Measurements from ENCODE around the gene FOXK2. TPM values are rescaled to one million over a fixed set of nuclear protein-coding genes. Genes with fewer than 3 reads are reported as not detected.

Gene FOXK2
- total and polyA plus RNA-seq, 2 of the 8 experiments (the other 6 are each of a cell fraction or from before 2014, with no cell fraction given): 34.7 to 64.9 TPM

DNA sequence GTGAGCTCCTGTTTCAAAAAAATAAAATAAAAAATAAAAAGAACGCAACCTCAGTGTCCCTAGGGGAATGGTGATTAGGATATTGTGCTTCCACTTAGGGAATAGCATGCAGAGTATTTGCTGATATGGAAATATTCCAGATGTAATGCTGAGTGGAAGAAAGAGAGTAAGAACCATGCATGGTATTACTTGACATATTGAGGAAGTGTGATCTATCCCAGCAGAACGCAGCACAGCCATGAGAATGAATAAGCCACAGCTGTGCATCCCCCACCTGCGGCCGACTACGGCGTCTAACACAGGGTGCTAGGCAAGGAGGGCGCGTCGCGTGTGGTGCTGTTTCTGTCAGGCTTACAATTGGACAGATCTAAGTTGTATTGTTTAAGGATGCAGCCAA, 49.5 kb downstream of the FOXK2 start:
- H3K79me1 ChIP-seq (ENCODE audit: low read depth, low read length): peaks cover 19% of the 10 kb centered on the region
- ChIA-PET CTCF (ENCODE audit: partially characterized antibody) (interaction anchor here (0.6 to 5.2 kb wide), 4 partner anchors 15 to 133 kb away, joined by 4 to 26 read pairs (median 4); no protein-coding TSS in a partner anchor), POLR2A (ENCODE audit: partially characterized antibody) (no interaction called here)
- no peak overlapping the region for H3K18ac ChIP-seq (ENCODE audit: extremely low read depth, low read length)
- H2BK20ac ChIP-seq (ENCODE audit: low read length): no peak overlapping the region
- no peaks in the 10 kb centered on the region; the same call in 1 of the 2 replicates for H3K23me2 ChIP-seq (ENCODE audit: low read depth, low read length)
- H3K4me2 ChIP-seq (ENCODE audit: insufficient read depth in 1 of 2, low read depth in 2 of 2, low read length in 2 of 2): no peak overlapping the region
- no peak overlapping the region for H3K4ac ChIP-seq (replicated peaks; ENCODE audit: insufficient read length, low read depth, low read length)
- H2BK12ac ChIP-seq (ENCODE audit: low read depth, low read length): no peak overlapping the region
- H3K79me2 ChIP-seq (ENCODE audit: control insufficient read depth in 1 of 2, insufficient read depth in 2 of 2, low read length in 2 of 2): peaks cover 0 to 42% of the 10 kb centered on the region in 2 experiments; a peak in 2 of 4 replicates
- peaks cover 0 to 7% (median 3%) of the 10 kb centered on the region in 4 experiments; a peak in 6 of 7 replicates for H3K4me1 ChIP-seq (replicated peaks in 1 of 4; ENCODE audit: control insufficient read depth in 3 of 4, insufficient read depth in 4 of 4, low read length in 3 of 4)
- 95% methylated on average over 10 of the region's 10 CpGs; no CpG with 5 or more reads in 1 of the 2 experiments for WGBS, 2 experiments (ENCODE audit: extremely low coverage in 1 of 2, insufficient coverage in 1 of 2, insufficient read length in 1 of 2, insufficient replicate concordance in 2 of 2, low coverage in 1 of 2, low lambda C conversion rate in 2 of 2, missing lambda C conversion rate in 1 of 2)
- no peak overlapping the region for H3K23ac ChIP-seq (ENCODE audit: insufficient read length)
- H3K9me3 ChIP-seq (ENCODE audit: insufficient read depth in 2 of 2, low read depth in 1 of 2, low read length in 1 of 2): no peaks in the 10 kb centered on the region
- no peak overlapping the region for H2AFZ ChIP-seq (ENCODE audit: low read length)
- H2BK120ac ChIP-seq (replicated peaks; ENCODE audit: low read depth, low read length): no peak overlapping the region
- no peak overlapping the region for H2AK5ac ChIP-seq (ENCODE audit: low read depth, low read length)
- FAIRE-seq (no peak), DNase-seq (ENCODE audit: low read depth in 1 of 2, low spot score in 2 of 2) (no peak)
- H4K8ac ChIP-seq (ENCODE audit: extremely low read depth, insufficient read depth, low read length): peak overlapping the region; percentile 76; the same call in 1 of the 2 replicates
- no peak overlapping the region for H3K56ac ChIP-seq (replicated peaks; ENCODE audit: insufficient read length, low read depth, low read length)
- no peak overlapping the region for H3K9ac ChIP-seq (replicated peaks in 1 of 4; ENCODE audit: extremely low read depth in 1 of 4, low read depth in 3 of 4, low read length in 3 of 4)
- H3K27ac ChIP-seq (ENCODE audit: low read depth, low read length): no peak overlapping the region
- H2BK5ac ChIP-seq (ENCODE audit: low read depth, low read length): no peak overlapping the region
- peaks cover 9 to 31% of the 10 kb centered on the region in 2 experiments for H4K20me1 ChIP-seq (replicated peaks in 1 of 2; ENCODE audit: control insufficient read depth in 1 of 2, insufficient read depth in 2 of 2, low read length in 2 of 2)
- peaks cover 7 to 68% (median 29%) of the 10 kb centered on the region in 4 experiments; a peak in 6 of 8 replicates for H3K36me3 ChIP-seq (ENCODE audit: control insufficient read depth in 2 of 4, insufficient read depth in 4 of 4, low read length in 3 of 4)
- no peak overlapping the region for H4K91ac ChIP-seq (replicated peaks; ENCODE audit: insufficient read length, low read length)
- no peak overlapping the region for H3K4me3 ChIP-seq (ENCODE audit: extremely low read depth in 1 of 4, insufficient read depth in 2 of 4, low read depth in 3 of 4, low read length in 4 of 4)
- H2BK15ac ChIP-seq (ENCODE audit: low read length): no peak overlapping the region
- no peaks in the 10 kb centered on the region for H3K27me3 ChIP-seq (replicated peaks in 1 of 4; ENCODE audit: control insufficient read depth in 3 of 4, extremely low read depth in 1 of 4, insufficient read depth in 3 of 4, low read length in 3 of 4)
- no peak overlapping the region for H4K5ac ChIP-seq (ENCODE audit: insufficient read length, low read depth, low read length)
- H3K14ac ChIP-seq (ENCODE audit: insufficient read length): no peak overlapping the region
- TF ChIP-seq TCF12 (IDR thresholded peaks at IDR 0.05; ENCODE audit: low read depth, low read length): no peak
- no peak for TF ChIP-seq RNF2 (IDR thresholded peaks at IDR 0.05; ENCODE audit: borderline replicate concordance, low read depth, low read length, missing control alignments, poor library complexity, severe bottlenecking)
- TF ChIP-seq, protein P1, sequence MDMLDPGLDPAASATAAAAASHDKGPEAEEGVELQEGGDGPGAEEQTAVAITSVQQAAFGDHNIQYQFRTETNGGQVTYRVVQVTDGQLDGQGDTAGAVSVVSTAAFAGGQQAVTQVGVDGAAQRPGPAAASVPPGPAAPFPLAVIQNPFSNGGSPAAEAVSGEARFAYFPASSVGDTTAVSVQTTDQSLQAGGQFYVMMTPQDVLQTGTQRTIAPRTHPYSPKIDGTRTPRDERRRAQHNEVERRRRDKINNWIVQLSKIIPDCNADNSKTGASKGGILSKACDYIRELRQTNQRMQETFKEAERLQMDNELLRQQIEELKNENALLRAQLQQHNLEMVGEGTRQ (IDR thresholded peaks at IDR 0.05; ENCODE audit: low read length): no peak
- TF ChIP-seq SUZ12 (IDR thresholded peaks at IDR 0.05; ENCODE audit: low read length): no peak
- TF ChIP-seq, protein P2, sequence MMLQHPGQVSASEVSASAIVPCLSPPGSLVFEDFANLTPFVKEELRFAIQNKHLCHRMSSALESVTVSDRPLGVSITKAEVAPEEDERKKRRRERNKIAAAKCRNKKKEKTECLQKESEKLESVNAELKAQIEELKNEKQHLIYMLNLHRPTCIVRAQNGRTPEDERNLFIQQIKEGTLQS (IDR thresholded peaks at IDR 0.05; ENCODE audit: insufficient read depth, low read depth, low read length): no peak
- no peak for TF ChIP-seq MAFK (IDR thresholded peaks at IDR 0.05; ENCODE audit: low read depth, low read length)
- TF ChIP-seq, protein P3, sequence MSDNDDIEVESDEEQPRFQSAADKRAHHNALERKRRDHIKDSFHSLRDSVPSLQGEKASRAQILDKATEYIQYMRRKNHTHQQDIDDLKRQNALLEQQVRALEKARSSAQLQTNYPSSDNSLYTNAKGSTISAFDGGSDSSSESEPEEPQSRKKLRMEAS (IDR thresholded peaks at IDR 0.05): no peak
- TF ChIP-seq GTF2F1 (IDR thresholded peaks at IDR 0.05; ENCODE audit: borderline replicate concordance, low read depth, low read length): no peak
- TF ChIP-seq, protein P4, sequence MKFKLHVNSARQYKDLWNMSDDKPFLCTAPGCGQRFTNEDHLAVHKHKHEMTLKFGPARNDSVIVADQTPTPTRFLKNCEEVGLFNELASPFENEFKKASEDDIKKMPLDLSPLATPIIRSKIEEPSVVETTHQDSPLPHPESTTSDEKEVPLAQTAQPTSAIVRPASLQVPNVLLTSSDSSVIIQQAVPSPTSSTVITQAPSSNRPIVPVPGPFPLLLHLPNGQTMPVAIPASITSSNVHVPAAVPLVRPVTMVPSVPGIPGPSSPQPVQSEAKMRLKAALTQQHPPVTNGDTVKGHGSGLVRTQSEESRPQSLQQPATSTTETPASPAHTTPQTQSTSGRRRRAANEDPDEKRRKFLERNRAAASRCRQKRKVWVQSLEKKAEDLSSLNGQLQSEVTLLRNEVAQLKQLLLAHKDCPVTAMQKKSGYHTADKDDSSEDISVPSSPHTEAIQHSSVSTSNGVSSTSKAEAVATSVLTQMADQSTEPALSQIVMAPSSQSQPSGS (IDR thresholded peaks at IDR 0.05; ENCODE audit: low read length): no peak
